Measurements from ENCODE around the gene LRP1B. TPM values are rescaled to one million over a fixed set of nuclear protein-coding genes. Genes with fewer than 3 reads are reported as not detected.

Gene LRP1B
- total RNA-seq, 2 donors from 2014 or later = 0.79 to 1.8 TPM

DNA sequence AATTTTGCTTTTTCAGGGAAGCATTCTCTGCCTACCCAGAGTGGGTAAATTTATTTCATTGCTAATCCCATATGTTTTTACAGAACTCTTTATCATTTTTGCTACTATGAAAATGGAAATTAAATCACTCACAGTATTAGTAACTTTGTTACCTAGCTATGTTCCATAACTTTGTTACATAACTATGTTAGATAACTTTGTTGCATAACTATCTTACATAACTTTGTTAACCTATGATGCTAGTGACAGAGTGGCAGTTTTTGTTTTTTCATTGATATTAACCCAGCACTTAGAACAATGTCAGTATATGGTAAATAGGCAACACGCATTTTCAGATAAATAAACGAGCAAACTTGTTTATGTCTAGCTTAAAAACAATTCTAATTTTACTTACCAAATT lies 286.6 kb downstream of the LRP1B start:
- Histone ChIP-seq H3K4me1 (ENCODE audit: control insufficient read depth, insufficient read depth, low read length) (no peaks in the 10 kb centered on the region), H3K4me3 (ENCODE audit: low read length) (no peak overlapping the region), H3K9ac (ENCODE audit: extremely low read depth, low read length, poor library complexity, severe bottlenecking) (no peak overlapping the region), H3K36me3 (ENCODE audit: control insufficient read depth, insufficient read depth, low read length) (no peaks in the 10 kb centered on the region), H3K27ac (ENCODE audit: low read depth, low read length) (no peak overlapping the region), H3K9me3 (ENCODE audit: control insufficient read depth, low read length) (no peaks in the 10 kb centered on the region), H3K27me3 (ENCODE audit: control insufficient read depth, insufficient read depth, low read length, poor library complexity, severe bottlenecking) (no peaks in the 10 kb centered on the region)
- TF ChIP-seq, protein P1, sequence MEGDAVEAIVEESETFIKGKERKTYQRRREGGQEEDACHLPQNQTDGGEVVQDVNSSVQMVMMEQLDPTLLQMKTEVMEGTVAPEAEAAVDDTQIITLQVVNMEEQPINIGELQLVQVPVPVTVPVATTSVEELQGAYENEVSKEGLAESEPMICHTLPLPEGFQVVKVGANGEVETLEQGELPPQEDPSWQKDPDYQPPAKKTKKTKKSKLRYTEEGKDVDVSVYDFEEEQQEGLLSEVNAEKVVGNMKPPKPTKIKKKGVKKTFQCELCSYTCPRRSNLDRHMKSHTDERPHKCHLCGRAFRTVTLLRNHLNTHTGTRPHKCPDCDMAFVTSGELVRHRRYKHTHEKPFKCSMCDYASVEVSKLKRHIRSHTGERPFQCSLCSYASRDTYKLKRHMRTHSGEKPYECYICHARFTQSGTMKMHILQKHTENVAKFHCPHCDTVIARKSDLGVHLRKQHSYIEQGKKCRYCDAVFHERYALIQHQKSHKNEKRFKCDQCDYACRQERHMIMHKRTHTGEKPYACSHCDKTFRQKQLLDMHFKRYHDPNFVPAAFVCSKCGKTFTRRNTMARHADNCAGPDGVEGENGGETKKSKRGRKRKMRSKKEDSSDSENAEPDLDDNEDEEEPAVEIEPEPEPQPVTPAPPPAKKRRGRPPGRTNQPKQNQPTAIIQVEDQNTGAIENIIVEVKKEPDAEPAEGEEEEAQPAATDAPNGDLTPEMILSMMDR (conservative IDR thresholded peaks at IDR 0.05) = no peak
- 40 to 50% methylated on average over 2 of the region's 2 CpGs for WGBS, 2 experiments (ENCODE audit: insufficient coverage in 1 of 2, insufficient read length in 1 of 2)
- DNase-seq = no peak
- Mint-ChIP-seq H3K4me1 (no peaks in the 10 kb centered on the region), H3K9me3 (no peaks in the 10 kb centered on the region), H3K27ac (no peak overlapping the region), H3K36me3 (ENCODE audit: low read depth) (no peaks in the 10 kb centered on the region), H3K4me3 (no peak overlapping the region), H3K27me3 (ENCODE audit: insufficient read depth) (no peaks in the 10 kb centered on the region)

DNA sequence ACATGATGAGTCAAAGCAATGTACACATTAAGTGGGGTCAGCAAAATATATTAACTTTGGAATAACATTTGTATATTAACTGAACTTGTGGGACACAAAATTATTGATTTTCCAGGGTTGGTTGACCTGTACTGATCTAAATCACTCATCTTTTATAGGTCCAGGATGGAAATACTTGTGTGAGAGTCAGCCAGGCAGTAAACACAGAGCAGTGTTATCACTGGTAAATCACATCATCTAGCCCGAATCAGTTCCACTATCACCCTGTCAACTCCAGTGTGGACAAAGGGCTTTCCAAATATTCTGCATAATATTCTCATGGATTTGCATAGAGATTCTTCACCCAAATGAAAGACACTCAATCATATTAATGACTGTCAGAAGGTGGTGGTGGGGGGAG lies 295.7 kb downstream of the LRP1B start:
- H3K4me1 ChIP-seq (ENCODE audit: control insufficient read depth, insufficient read depth, low read length) = no peaks in the 10 kb centered on the region
- no peaks in the 10 kb centered on the region for H3K9me3 ChIP-seq (ENCODE audit: control insufficient read depth, low read length)
- H3K27ac Mint-ChIP-seq = no peak overlapping the region
- H3K36me3 ChIP-seq (ENCODE audit: control insufficient read depth, insufficient read depth, low read length) = no peaks in the 10 kb centered on the region
- H3K4me3 ChIP-seq (ENCODE audit: low read length) = no peak overlapping the region
- no peaks in the 10 kb centered on the region for H3K27me3 Mint-ChIP-seq (ENCODE audit: insufficient read depth)
- H3K36me3 Mint-ChIP-seq (ENCODE audit: low read depth) = no peaks in the 10 kb centered on the region
- no peaks in the 10 kb centered on the region for H3K27me3 ChIP-seq (ENCODE audit: control insufficient read depth, insufficient read depth, low read length, poor library complexity, severe bottlenecking)
- H3K27ac ChIP-seq (ENCODE audit: low read depth, low read length) = no peak overlapping the region
- no peaks in the 10 kb centered on the region for H3K4me1 Mint-ChIP-seq
- 100% methylated on average over 1 of the region's 1 CpG; no CpG with 5 or more reads in 1 of the 2 experiments for WGBS, 2 experiments (ENCODE audit: insufficient coverage in 1 of 2, insufficient read length in 1 of 2)
- H3K4me3 Mint-ChIP-seq = no peak overlapping the region
- TF ChIP-seq, protein P1 (conservative IDR thresholded peaks at IDR 0.05) = no peak
- H3K9me3 Mint-ChIP-seq = no peaks in the 10 kb centered on the region
- H3K9ac ChIP-seq (ENCODE audit: extremely low read depth, low read length, poor library complexity, severe bottlenecking) = no peak overlapping the region
- DNase-seq = no peak

DNA sequence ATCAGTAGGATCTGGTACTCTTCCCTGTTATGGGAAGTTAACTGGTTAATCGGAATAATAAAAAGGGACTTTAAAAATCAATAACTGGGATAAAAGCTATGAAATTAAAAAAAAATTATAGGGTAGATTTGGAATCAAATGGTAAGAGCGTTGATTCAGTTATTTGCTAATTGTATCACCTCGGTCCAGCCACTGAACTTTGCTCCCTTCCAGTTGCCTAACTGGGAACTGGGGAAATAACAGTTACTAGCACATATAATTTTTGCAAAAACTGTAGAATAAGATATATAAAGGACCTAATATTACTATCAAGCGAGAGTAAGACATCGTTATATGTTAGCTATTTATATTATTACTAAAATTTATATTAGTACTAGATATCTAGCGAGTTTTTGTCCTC lies 302.1 kb downstream of the LRP1B start:
- Mint-ChIP-seq H3K27me3 (ENCODE audit: insufficient read depth) (no peaks in the 10 kb centered on the region), H3K27ac (no peak overlapping the region), H3K36me3 (ENCODE audit: low read depth) (no peaks in the 10 kb centered on the region), H3K9me3 (peaks cover 5% of the 10 kb centered on the region), H3K4me1 (no peaks in the 10 kb centered on the region), H3K4me3 (no peak overlapping the region)
- Histone ChIP-seq H3K4me3 (ENCODE audit: low read length) (no peak overlapping the region), H3K36me3 (ENCODE audit: control insufficient read depth, insufficient read depth, low read length) (no peaks in the 10 kb centered on the region), H3K27ac (ENCODE audit: low read depth, low read length) (no peak overlapping the region), H3K4me1 (ENCODE audit: control insufficient read depth, insufficient read depth, low read length) (no peaks in the 10 kb centered on the region), H3K9me3 (ENCODE audit: control insufficient read depth, low read length) (no peaks in the 10 kb centered on the region), H3K27me3 (ENCODE audit: control insufficient read depth, insufficient read depth, low read length, poor library complexity, severe bottlenecking) (no peaks in the 10 kb centered on the region), H3K9ac (ENCODE audit: extremely low read depth, low read length, poor library complexity, severe bottlenecking) (no peak overlapping the region)
- DNase-seq = no peak
- TF ChIP-seq, protein P1 (conservative IDR thresholded peaks at IDR 0.05) = no peak
- 95 to 100% methylated on average over 1 to 4 of the region's 6 CpGs for WGBS, 2 experiments (ENCODE audit: insufficient coverage in 1 of 2, insufficient read length in 1 of 2)
